HUES64 (cell line): Measurements from ENCODE around the gene TMPRSS6.
"Not testable (repeated sequence)": the region's sequence is repeated elsewhere in the genome, so short reads cannot be mapped to it uniquely, and the experiment has no call there.

Experiments
- H3K27ac ChIP-seq: 2 replicates; pipeline ENCODE4 v1.7.0; 2013; ENCODE audit warnings: low read depth, low read length, inconsistent platforms
- H3K27me3 ChIP-seq: 2 replicates; pipeline ENCODE4 v1.6.1; 2013; ENCODE audit warnings: mild to moderate bottlenecking, low read length; ENCODE audit not compliant: insufficient read depth
- H3K36me3 ChIP-seq: 2 replicates; pipeline ENCODE4 v1.6.1; 2013; ENCODE audit warnings: mild to moderate bottlenecking, low read length; ENCODE audit not compliant: insufficient read depth
- H3K4me1 ChIP-seq: 2 replicates; pipeline ENCODE4 v1.6.1; 2013; ENCODE audit warnings: mild to moderate bottlenecking, low read length, moderate library complexity; ENCODE audit not compliant: insufficient read depth
- H3K4me3 ChIP-seq: 2 replicates; pipeline ENCODE4 v1.5.1; 2013; ENCODE audit warnings: mild to moderate bottlenecking, low read length, moderate library complexity
- H3K9ac ChIP-seq: 2 replicates; pipeline ENCODE4 v1.6.1; 2013; ENCODE audit warnings: mild to moderate bottlenecking, low read depth, low read length
- H3K9me3 ChIP-seq: 2 replicates; pipeline ENCODE4 v1.6.1; 2013; ENCODE audit warnings: low read depth, low read length; ENCODE audit not compliant: insufficient read depth
- WGBS: fragments of 150-250, 120-280 bp; methylation state at CpG from one replicate; pipeline ENCODE4 v1.1.7; 2013; ENCODE audit warnings: missing lambda C conversion rate; 5-methylcytosine and 5-hydroxymethylcytosine counted together

Gene TMPRSS6

GRCh38 chr22:37082251-37082873 lies 27.2 kb downstream of the TMPRSS6 start:
- H3K4me1 ChIP-seq = no peaks in the 10 kb centered on the region
- 95% methylated on average over 10 of the region's 10 CpGs for WGBS
- no peak overlapping the region for H3K9ac ChIP-seq
- H3K4me3 ChIP-seq = no peak overlapping the region
- no peak overlapping the region for H3K27ac ChIP-seq
- no peaks in the 10 kb centered on the region for H3K36me3 ChIP-seq
- H3K9me3 ChIP-seq = no peaks in the 10 kb centered on the region
- no peaks in the 10 kb centered on the region for H3K27me3 ChIP-seq

- no peak overlapping the region for H3K27ac ChIP-seq
- H3K4me1 ChIP-seq = no peaks in the 10 kb centered on the region
- 93% methylated on average over 12 of the region's 12 CpGs for WGBS
- H3K4me3 ChIP-seq = no peak overlapping the region
- H3K36me3 ChIP-seq = no peaks in the 10 kb centered on the region
- H3K9me3 ChIP-seq = no peaks in the 10 kb centered on the region
- peaks cover 5% of the 10 kb centered on the region; the same call in 1 of the 2 replicates for H3K27me3 ChIP-seq
- H3K9ac ChIP-seq = no peak overlapping the region
Observed at GRCh38 chr22:37080838-37081237, 28.7 kb downstream of the TMPRSS6 start.

DNA sequence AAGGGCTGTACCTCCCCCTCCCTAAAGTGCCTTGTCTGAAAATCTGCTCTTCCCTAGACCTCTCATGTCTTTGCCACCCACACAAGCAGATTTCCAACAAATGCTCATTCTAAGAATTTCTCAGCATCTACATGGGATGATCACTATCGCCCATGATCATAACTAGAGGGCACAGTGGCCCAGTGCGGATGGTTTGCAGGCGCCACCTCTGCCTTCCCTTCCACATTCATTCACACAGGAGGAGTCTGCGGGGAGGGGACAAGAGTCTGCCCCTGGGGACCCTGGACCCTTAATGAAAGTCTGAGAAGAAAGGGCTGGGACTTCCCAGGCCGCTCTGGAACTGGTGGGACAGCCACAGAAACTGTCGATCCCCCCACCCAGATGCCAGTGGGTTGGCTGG lies 29.1 kb downstream of the TMPRSS6 start:
- no peak overlapping the region for H3K27ac ChIP-seq
- H3K9me3 ChIP-seq = no peaks in the 10 kb centered on the region
- whole genome bisulfite sequencing = 90% methylated on average over 6 of the region's 6 CpGs
- no peak overlapping the region for H3K4me3 ChIP-seq
- peaks cover 5% of the 10 kb centered on the region; the same call in 1 of the 2 replicates for H3K27me3 ChIP-seq
- H3K9ac ChIP-seq = no peak overlapping the region
- no peaks in the 10 kb centered on the region for H3K36me3 ChIP-seq
- H3K4me1 ChIP-seq = no peaks in the 10 kb centered on the region

- Histone ChIP-seq H3K4me3 (no peak overlapping the region), H3K9ac (no peak overlapping the region), H3K27me3 (peaks cover 5% of the 10 kb centered on the region; the same call in 1 of the 2 replicates), H3K27ac (no peak overlapping the region), H3K36me3 (no peaks in the 10 kb centered on the region), H3K4me1 (no peaks in the 10 kb centered on the region), H3K9me3 (no peaks in the 10 kb centered on the region)
- WGBS = 71% methylated on average over 15 of the region's 15 CpGs
Observed at GRCh38 chr22:37079668-37080171, 29.8 kb downstream of the TMPRSS6 start.

DNA sequence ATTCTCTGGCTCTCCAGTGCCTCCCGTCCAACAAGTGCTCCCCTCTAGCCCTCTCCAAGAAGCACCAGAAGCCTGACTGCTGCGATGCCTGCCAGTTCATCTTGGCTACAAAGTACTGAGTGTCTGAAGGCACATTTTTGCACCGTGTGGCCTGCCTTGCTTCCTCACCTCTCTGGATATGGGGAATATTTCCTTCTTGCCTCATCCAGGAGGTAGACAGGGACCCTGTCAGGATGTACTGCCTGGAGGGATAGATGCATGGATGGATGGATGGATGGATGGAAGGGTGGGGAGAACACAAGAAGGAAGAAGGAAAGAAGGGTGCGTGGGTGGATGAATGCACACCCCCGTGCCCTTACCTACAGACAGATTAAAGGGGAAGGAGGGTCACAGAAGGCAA lies 30.4 kb downstream of the TMPRSS6 start:
- no peaks in the 10 kb centered on the region for H3K4me1 ChIP-seq
- H3K27ac ChIP-seq = no peak overlapping the region
- 62% methylated on average over 5 of the region's 5 CpGs for whole genome bisulfite sequencing
- H3K4me3 ChIP-seq = no peak overlapping the region
- peaks cover 5% of the 10 kb centered on the region; the same call in 1 of the 2 replicates for H3K27me3 ChIP-seq
- no peaks in the 10 kb centered on the region for H3K36me3 ChIP-seq
- no peaks in the 10 kb centered on the region for H3K9me3 ChIP-seq
- no peak overlapping the region for H3K9ac ChIP-seq

DNA sequence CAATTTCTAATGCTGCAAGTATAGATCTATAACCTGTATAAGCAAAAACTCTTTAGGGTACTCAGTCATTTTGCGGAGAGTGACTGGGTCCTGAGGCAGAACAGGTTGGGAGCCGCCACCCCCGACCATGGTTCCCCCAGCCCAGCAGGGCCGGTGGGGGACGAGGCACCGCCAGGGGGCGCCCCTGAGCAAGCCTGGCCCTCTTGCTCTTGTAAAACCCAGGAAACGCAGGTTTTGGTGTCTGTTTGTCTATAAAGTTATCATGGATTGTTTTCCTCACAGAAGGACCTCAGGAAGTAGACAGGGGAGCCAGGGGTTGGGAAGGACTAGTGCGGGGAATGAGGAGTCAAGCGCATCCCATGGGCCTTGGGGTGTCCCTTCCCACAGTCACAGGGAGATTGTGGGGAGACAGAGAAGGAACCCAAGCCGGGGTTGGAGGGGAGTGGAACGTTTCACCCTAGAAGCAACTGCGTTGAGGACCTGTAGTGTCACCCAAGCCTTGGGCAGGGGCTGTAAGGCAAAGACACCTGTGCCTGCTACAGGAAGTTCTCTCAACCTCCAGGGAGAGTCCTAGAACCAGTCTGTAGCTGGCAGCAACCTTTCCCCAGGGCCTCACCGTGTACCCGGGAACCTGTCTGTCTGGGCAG lies 31.6 kb downstream of the TMPRSS6 start:
- no peaks in the 10 kb centered on the region for H3K9me3 ChIP-seq

DNA sequence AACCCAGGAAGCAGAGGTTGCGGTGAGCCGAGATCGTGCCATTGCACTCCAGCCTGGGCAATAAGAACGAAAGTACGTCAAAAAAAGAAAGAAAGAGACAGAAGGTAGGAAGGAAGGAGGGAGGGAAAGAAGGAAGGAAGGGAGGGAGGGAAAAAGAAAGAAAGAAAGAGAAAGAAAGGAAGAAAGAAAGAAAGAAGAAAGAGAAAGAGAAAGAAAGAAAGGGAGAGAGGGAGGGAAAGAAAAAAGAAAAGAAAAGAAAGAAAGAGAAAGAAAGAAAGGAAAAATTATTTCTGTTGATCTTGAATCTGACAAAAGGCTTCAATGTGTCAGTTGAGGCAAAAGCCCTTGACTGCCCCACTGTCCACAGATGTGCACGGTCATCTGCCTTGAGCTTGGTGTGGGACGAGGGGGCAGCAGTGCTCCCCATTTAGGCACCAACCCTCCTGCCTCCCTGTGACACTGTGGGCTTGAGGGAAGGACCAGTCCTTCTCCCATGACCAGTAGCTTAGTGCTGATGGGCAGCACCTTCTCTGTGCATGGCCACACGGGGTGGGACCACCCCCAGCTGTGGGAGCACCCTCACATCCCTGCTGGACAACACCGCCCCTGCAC lies 33.6 kb downstream of the TMPRSS6 start:
- Histone ChIP-seq H3K36me3 (no peaks in the 10 kb centered on the region), H3K9ac (no peak overlapping the region), H3K9me3 (no peaks in the 10 kb centered on the region), H3K4me1 (no peaks in the 10 kb centered on the region), H3K27ac (no peak overlapping the region), H3K27me3 (peaks cover 26% of the 10 kb centered on the region), H3K4me3 (no peak overlapping the region)
- 90% methylated on average over 9 of the region's 9 CpGs for WGBS

More for the DNA sequence above, 31.6 kb downstream of the TMPRSS6 start:
- no peak overlapping the region for H3K27ac ChIP-seq
- no peak overlapping the region for H3K9ac ChIP-seq
- H3K36me3 ChIP-seq = no peaks in the 10 kb centered on the region
- H3K4me3 ChIP-seq = no peak overlapping the region
- H3K27me3 ChIP-seq = peaks cover 16% of the 10 kb centered on the region; the same call in 1 of the 2 replicates
- H3K4me1 ChIP-seq = no peaks in the 10 kb centered on the region
- WGBS = 45% methylated on average over 15 of the region's 15 CpGs

DNA sequence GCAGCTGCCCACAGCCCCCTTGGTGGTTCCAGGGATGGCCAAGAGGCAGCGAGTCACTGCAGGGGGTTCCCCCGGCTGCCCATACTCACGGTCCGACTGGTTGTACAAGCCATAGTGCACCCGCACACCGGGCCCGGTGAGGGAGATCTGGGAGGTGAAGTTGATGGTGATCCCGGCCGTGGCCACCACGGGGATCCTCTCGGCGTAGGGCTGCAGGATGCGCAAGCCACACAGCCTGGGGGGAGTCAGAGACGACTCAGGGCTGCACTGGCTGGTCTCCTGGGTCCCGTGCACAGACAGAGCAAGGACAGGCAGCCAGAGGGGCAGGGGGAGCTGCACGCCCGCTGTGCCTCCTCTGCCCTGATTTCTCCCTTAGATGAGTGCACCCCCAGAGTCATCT lies 34.5 kb downstream of the TMPRSS6 start:
- Histone ChIP-seq H3K9me3 (no peaks in the 10 kb centered on the region), H3K36me3 (no peaks in the 10 kb centered on the region), H3K4me3 (no peak overlapping the region), H3K27me3 (peaks cover 34% of the 10 kb centered on the region), H3K4me1 (no peaks in the 10 kb centered on the region), H3K27ac (no peak overlapping the region), H3K9ac (no peak overlapping the region)
- WGBS = 85% methylated on average over 17 of the region's 17 CpGs

DNA sequence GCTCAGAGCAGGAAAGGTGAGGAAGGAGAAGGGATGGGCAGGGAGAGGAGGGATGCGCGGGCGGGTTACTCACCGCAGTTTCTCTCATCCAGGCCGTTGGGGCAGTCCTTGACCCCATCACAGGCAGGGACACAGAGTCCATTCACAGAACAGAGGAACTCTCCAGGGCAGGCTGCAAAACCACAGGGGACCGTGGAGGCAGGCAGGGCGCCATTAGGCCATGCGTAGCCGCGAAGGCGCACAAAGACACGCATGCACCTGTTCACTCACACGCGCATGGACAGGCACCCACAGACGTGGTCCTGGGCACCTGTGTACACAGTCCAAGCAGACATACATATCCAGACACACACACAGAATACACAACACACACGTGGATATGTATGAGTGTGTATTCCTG lies 35.0 kb downstream of the TMPRSS6 start:
- Histone ChIP-seq H3K27ac (no peak overlapping the region), H3K27me3 (peaks cover 40% of the 10 kb centered on the region), H3K9ac (no peak overlapping the region), H3K9me3 (no peaks in the 10 kb centered on the region), H3K4me3 (no peak overlapping the region), H3K36me3 (no peaks in the 10 kb centered on the region), H3K4me1 (no peaks in the 10 kb centered on the region)
- WGBS = 87% methylated on average over 16 of the region's 16 CpGs

- no peak overlapping the region for H3K27ac ChIP-seq
- H3K4me1 ChIP-seq = peaks cover 4% of the 10 kb centered on the region; the same call in 1 of the 2 replicates
- whole genome bisulfite sequencing = 93% methylated on average over 8 of the region's 8 CpGs
- H3K9ac ChIP-seq = no peak overlapping the region
- peaks cover 58% of the 10 kb centered on the region for H3K27me3 ChIP-seq
- no peaks in the 10 kb centered on the region for H3K9me3 ChIP-seq
- no peak overlapping the region for H3K4me3 ChIP-seq
- H3K36me3 ChIP-seq = no peaks in the 10 kb centered on the region
Observed at GRCh38 chr22:37072673-37073072, 36.8 kb downstream of the TMPRSS6 start.

DNA sequence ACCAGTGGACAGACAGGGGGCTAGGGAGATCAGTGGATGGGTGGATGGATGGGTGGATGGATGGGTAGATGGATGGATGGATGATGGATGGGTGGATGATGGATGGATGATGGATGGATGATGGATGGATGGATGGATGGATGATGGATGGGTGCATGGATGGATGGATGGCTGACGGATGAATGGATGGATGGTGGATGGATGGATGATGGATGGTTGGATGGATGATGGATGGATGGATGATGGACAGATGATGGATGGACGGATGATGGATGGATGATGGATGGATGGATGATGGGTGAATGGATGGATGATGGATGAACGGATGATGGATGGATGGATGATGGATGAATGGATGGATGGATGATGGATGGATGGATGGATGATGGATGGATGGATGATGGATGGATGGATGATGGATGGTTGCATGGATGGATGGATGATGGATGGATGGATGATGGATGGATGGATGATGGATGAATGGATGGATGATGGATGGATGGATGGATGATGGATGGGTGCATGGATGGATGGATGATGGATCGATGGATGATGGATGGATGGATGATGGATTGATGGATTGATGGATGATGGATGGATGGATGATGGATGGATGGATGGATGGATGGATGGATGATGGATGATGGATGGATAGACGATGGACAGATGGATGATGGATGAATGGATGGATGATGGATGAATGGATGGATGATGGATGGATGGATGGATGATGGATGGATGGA lies 37.5 kb downstream of the TMPRSS6 start:
- H3K27ac ChIP-seq, H3K9me3 ChIP-seq, H3K4me3 ChIP-seq, H3K9ac ChIP-seq, H3K4me1 ChIP-seq, H3K36me3 ChIP-seq: not testable (repeated sequence)
- H3K27me3 ChIP-seq = peaks cover 61% of the 10 kb centered on the region
- WGBS = 91% methylated on average over 5 of the region's 5 CpGs
